HG03064 (cell line): ENCODE data around the gene ITGB1BP1.
A peak's percentile ranks its signal among the peaks of the same experiment; 100 is the strongest.

ENCODE experiments used
- ATAC-seq: cut with Tn5 transposase; IDR thresholded peaks from one replicate; pipeline ENCODE4 v1.9.1; 2021; ENCODE audit warnings: low read depth; ENCODE audit not compliant: unreplicated experiment

Gene ITGB1BP1

GRCh38 chr2:9423100-9423921 lies at the start of gene ITGB1BP1, which contains the start of gene CPSF3:
TSS of gene ITGB1BP1 (minus strand) at chr2:9423528. CDS start at chr2:9418697, 4,831 bp downstream.
TSS of gene CPSF3 (plus strand) at chr2:9423654. CDS start at chr2:9423774, 120 bp downstream.
- ATAC-seq, result peak; percentile 83

DNA sequence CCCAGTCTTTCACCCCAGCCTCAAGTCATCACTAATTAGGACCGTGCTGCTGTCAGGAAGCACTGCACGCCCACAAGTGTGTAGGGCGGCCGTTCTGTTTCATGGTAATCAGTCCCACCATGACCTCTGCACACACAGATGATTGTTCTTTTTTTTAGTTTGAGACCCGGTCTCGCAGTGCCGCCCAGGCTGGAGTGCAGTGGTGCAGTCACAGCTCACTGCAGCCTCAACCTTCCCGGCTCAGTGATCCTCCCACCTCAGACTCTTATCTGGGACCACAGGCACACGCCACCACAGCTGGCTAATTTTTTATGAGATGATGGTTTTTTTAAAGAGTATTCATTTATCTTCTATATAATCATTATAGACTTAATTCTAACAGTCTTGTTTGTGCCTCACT lies 49.2 kb upstream of the ITGB1BP1 start:
- no peak for ATAC-seq

DNA sequence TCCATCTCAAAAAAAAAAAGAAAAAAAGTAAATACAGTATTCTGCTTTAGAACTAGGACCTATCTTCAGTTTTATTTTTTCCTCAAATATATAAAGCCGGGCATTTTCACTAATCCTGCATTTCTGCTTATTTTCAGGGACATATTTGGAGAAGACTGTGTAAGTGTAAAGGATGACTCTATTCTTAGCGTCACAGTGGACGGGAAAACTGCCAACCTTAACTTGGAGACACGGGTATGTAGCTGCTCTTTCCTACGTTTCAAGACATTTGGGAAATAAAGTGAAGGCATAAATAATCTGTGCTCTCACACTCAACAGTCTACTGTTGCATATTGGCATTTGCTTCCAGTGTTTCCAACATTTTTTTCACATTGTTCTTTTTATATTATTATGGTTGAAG lies 47.9 kb upstream of the ITGB1BP1 start:
- no peak for ATAC-seq

- no peak for ATAC-seq
These were observed 44.4 kb upstream of the ITGB1BP1 start for GRCh38 chr2:9467687-9468086.

DNA sequence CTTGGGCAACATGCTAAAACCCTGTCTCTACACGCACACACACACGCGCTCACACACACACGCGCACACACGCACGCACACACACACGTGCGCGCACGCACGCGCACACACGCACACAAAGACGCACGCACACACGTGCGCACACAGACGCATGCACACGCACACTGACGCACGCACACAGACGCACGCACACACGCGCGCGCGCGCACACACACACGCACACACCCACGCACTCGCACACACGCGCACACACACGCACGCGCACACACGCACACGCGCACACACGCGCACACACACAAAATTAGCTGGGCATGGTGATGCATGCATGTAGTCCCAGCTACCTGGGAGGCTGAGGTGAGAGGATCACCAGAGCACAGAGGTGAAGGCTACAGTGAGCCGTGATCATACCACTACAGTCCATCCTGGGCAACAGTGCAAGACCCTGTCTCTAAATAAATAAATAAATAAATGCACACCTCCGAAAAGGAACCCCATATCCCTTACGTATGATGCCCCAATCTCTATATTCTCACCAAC lies 42.9 kb upstream of the ITGB1BP1 start:
- ATAC-seq, result no peak

DNA sequence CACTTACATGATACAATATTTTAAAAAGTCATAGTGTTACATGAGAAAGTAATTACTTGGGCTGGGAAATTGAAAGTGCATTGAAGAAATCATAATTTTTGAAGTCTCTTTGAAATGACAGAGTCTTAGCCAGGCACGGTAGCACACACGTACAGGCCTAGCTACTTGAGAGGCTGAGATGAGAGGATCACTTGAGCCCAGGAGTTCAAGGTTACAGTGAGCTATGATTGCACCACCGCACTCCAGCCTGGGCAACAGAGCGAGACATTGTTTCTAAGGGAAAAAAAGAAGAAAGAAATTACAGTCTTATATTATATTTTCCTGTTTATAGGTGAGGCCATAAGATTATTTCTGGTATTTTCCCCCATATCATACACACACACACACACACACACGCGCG lies 41.8 kb upstream of the ITGB1BP1 start:
- ATAC-seq, result no peak

DNA sequence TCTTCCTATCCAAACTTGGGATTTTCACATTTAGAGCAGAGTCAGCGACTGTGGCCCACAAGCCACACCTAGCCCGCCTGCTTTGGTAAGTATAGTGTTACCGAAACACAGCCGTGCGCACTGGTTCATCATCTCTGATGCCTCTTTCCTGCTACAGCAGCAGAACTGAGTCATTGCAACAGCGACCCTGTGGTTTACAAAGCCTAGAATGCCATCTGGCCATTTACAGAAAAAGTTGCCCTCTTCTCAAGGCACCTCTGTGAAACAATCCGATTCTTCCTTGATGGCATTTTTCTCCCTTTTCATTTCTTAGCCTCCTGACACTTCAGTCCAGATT lies 40.3 kb upstream of the ITGB1BP1 start:
- ATAC-seq, result no peak

- no peak for ATAC-seq
These were observed 39.8 kb upstream of the ITGB1BP1 start for GRCh38 chr2:9462886-9463697.

DNA sequence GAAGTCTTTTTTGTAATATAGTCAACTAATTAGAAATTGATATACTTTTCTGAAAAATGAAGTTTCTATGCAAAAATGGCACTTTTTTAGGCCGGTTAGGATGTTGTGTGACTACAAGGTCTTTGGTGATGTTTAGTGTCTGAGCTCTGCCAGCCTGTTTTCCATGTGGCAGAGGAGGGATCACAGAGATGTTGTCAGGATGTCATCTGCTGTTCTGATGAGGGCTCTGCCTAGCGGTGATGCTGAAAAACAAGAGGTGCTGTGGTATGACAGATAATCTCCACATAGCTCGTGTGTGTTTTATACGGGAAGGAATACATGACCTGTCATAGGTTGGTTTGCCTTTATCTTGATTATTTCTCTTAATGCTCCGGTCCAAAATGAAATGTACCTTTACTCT lies 39.0 kb upstream of the ITGB1BP1 start:
- no peak for ATAC-seq

DNA sequence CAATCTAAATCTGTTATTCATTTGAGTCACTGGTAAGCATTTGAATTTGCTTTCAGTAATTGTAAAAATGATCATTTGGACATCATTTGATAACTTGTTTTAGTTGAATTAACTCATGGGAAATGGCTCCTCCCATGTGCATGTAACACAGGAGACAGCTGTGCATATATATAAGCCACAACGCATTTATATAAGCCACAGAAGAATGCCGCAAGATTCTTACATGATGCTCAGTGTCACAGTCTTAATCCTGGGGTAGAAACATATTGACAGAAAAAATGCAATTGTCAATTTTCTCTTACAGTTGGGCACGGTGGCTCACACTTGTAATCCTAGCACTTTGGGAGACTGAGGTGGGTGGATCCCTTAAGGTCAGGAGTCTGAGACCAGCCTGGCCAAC lies 37.8 kb upstream of the ITGB1BP1 start:
- no peak for ATAC-seq

- ATAC-seq, result no peak
These were observed 37.2 kb upstream of the ITGB1BP1 start for GRCh38 chr2:9460441-9461017.

GRCh38 chr2:9451231-9451630 lies 27.9 kb upstream of the ITGB1BP1 start:
- no peak for ATAC-seq

DNA sequence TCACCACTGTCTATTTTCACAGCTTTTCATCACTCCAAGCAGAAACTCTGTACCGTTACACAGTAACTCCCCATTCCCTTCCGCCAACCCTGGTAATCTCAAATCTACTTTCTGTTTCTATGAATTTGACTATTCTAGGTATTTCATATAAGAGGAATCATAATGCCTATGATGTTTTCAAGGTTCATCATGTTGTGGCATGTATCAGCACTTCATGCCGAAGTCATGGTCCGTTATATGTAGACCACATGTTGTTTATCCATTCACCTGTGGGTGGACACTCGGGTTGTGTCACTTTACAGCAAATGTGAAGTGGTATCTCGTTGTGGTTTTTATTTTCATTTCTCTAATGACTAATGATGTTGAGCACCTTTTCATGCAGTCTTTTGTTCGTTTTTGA lies 21.8 kb upstream of the ITGB1BP1 start:
- ATAC-seq, result no peak

GRCh38 chr2:9443526-9443925 lies 20.2 kb upstream of the ITGB1BP1 start:
- no peak for ATAC-seq

GRCh38 chr2:9441556-9441955 lies 18.2 kb upstream of the ITGB1BP1 start:
- no peak for ATAC-seq

- no peak for ATAC-seq
These were observed 16.9 kb upstream of the ITGB1BP1 start for GRCh38 chr2:9440058-9440727.

- ATAC-seq, result no peak
These were observed 16.2 kb upstream of the ITGB1BP1 start for GRCh38 chr2:9439536-9439935.

DNA sequence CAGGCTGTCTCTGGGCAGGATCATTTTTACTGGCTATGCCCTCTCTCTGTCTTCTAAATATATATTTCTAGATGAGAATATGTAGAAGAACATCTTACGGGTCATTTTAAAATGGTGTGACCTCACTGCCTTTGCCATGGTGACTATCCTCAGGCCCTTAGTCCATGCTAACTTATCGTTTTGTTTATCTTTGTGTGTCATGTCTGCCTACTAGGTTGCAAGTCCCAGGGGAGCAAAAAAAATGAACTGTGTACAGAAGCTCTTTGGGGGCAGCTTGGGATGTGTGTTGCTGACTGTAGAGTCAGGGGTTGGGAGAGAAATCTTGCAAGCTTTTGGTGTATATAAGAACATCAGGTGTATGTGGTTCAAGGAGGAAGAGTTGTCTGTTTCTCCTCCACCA lies 11.2 kb upstream of the ITGB1BP1 start:
- no peak for ATAC-seq

DNA sequence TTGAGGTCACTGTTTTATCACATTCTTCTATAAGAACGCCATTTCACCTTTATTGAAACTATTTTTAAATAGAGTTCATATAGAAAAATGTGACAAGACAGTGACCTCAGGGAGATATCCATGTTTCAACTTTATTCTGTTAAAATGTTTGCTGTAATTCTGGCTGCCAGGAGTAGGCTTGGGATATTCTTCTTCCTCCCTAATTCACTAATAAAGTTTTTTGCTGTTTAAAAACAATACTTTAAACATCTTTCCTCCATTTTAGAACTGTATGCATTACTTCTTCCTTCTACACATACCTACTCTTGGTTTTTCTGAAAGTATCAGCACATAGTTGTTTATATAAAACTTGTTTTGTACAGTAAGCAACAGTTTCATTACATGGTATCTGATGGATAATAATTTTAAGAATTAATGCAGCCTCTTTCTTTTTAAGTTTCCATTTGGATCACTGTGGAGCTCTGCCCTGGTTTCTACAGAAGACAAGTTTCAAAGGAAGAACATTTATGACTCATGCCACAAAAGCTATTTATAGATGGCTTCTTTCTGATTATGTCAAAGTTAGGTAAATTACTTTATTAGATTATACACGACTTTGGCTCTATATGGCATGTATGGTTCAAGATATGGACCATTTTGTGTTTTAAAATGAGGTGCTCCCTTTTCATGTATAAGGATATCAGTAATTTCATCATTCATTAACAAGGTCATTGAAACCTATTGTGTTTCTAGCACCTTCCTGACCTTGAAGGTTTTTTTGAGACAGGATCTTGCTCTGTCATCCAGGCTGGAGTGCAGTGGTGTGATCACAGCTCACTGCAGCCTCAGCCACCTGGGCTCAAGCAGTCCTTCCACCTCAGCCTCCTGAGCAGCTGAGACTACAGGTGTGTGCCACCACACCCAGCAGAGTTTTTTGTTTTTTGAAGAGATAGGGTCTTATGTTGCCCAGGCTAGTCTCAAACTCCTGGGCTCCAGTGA lies 7.3 kb upstream of the ITGB1BP1 start:
- ATAC-seq, result no peak
